DMS 273 (cell line): ENCODE data around the gene PHF23.

ENCODE experiments used
- DNase-seq: peaks from one replicate; lab custom pipeline; 2025; ENCODE audit not compliant: unreplicated experiment; lab: John Stamatoyannopoulos, UW

Gene PHF23

DNA sequence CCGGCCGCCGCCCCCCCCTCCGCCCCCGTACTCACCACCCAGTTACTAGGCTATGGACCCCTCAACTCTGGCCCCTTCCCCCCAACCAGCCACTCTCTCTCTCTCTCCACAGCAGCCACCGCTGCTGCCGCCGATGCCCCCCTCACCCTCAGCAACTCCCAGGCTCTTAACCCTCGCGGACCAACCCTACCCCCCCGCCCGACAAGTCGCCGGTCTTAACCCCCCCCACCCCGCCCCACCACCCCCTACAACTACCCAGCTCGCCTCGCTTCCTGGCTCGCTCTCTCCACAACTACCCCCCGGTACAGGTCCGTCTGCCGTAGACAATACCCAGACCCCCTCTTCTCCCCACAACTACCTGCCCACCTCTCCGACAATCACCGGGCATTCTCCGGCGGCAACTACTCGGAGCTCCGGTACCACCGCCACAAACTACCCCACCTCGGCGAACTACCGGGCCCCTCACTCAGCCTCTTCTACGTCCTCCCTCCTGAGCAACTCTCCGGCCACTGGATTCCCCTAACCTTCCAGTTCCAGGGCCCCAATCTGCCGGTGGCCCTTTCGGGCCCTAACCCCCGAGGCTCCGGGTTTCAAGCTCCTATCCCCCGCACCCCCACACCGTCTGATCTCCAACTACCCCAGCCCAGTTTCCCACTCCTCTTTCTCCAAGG, 702 bp downstream of the PHF23 start:
- DNase-seq, result peak; percentile 61

DNA sequence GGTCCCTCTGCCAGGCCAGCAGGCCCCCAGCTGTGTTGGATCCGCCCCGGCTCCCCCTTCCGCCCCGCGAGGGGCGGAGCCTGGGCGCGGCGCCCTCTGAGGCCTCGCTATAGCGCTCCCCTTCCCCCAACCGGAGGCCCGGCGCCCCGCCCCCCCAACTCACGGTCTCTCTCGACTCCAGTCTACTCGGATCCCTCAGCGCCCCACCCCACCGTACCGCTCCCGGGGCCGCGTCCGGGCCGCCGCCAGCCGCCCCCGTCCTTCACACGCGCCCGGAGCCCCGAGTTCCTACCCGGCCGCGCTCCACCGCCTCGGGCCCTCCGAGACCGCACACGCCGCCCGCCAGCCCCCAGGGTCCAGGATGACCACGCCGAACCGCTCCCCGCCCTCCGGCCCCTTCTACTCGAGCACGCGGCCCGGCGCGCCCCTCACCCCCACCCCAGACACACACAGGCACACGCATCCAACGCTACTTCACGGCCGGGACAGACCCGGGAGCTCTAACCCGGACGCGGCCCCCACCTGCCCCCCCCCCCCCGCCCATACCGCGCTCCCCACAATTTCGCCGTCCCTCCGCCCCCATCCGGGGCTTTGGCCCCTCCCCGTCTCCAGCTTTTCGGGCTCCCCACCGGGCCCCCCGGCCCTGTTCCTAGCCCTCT, 1.4 kb downstream of the PHF23 start:
- DNase-seq, result peak; percentile 85

DNA sequence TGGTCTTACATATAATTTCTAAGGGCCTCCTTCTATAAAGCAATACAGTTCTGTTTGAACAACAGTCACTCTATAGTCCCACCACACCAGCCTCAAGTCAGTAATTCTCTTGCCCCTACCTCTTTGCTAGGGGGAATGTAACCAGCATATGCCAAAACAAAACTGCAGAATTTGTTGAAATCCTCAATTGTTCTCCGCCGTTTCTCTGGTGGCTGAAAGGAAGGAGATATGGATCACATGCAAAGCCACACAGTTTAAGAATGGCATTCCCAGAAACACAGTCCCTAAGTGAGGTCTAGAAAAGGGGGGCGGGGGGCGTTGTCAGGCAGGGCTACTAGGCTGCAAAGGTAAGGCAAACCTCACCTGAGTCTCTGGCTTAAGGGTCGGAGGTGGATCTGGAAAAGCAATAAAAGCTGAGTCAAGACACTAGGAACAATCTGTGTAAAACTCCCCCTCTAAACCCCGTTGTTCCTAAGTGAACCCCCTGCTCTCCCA, 1.9 kb downstream of the PHF23 start:
- no peak for DNase-seq

DNA sequence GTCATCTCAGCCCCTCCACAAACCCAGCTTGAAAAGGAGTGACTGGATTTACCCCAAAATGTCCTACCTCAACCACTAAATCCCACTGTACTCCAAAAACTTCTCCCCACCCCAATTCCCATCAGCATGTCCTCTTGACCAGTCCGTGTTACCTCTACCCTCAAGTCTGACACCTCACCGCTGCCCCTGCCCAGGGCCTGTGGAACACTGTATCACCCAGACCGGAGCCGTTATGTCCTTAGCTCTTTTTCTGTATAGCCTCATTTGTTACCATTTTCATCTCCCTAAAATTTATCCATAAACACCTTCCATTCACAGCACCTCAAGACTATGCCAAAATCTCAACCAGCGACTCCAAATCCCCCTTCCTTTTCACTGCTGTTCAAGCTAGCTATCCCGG, 2.4 kb downstream of the PHF23 start:
- no peak for DNase-seq

DNA sequence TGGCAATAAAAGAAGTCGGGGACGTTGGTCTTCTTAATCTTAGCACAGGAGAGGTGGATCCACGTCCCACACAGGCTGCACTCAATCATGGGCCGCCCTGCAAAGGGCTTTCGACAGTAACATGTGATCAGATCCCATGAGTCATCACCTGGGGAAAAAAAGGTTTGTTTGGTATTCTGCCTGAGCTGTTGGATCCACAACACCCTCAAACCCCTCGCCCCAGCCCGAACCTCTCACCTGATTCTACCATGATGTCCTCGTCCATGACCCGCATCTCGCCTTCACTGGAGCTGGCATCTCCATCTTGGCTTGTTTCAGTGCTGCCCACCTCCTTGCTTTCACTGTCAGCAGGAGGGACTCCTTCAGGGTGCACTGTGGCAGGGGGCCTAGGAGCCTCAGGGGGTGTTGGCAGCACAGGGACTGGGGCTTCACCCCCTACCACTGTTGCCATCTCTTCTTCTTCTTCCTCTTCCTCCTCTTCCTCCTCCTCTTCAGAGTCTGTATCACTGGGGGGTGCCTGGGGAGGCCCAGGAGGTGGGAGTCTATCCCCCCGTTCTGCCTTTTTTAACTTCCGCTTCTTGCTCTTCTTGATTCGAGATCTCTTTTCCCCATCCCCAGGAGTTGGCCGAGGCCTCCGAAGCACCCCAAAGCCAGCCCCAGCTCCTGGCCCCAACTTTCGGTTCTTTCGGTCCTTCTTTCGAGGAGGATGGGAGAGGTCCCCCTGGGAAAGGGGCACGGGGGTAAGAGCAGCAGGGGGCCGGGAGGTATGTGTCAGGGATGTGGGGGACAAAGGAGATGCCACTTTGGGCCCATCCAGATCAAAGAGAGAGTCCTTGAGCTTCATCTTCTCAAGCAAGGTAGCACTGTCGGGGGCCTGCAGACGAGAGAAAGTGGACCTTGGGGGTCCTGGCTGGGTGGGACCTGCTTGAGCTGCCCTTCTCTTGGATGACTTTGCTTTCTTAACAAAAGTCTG, 3.3 kb downstream of the PHF23 start:
- no peak for DNase-seq

DNA sequence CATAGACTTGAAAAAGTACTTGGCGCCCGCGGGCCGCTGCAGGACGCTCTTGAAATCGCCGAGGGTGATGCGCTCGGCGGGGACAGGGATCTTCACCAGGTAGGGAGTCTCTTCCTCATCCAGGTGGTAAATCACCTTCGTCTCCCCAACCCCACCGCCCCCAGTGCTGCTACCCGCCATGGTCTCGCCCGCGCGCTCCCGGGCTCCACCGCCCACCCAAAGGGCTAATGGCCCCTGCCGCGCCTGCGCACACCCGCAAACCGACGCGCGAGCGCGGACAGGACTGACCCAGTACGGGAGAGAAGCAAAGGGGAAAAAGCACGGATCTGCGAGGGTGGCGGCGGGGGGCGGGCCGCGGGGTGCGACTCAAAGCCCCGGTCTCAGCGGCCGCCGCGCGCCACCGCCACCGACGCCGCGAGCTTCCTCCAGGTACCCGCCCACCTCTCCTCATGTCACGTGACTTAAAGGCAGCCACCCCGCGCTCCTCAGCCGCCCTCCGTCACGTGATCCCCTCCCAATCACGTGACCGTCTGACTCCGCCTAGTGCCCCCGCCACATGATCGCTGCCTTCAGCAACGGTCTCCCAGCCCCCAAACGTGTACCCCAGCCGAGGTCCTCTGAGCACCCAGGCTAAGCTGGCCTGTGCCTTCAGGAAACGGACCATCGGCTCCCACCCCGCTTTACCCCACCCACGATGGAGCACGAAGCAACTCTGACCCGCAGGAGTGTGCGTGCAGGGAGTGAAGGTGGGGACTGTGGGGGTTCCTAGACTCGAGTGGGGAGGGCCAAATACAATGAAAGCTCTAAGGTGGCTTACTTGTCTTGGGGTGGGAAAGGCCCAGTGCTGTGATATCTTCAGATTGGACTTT, 4.9 kb downstream of the PHF23 start, which contains the start of gene DVL2:
TSS of gene DVL2 (minus strand) at position 435 of the 869 bp plus-strand sequence. CDS start at position 180, 255 bp downstream.
- DNase-seq, result peak; percentile 95

DNA sequence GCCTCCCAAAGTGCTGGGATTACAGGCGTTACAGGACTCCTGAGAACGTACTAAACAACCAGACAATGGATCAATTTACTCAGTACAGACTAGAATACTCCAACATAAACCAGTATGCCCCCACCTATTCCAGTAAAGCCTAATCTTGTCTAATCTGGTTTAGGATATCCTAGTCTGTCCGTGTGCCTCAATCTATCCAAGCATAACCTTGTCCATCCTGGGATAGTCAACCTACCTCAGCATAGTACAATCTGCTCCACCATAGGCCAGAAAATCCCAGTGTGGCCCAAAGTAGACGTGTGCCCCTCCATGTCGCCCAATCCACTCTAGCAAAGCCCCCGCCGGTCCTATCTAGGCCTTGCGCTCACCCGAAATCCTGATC, 5.6 kb downstream of the PHF23 start:
- DNase-seq, result no peak

DNA sequence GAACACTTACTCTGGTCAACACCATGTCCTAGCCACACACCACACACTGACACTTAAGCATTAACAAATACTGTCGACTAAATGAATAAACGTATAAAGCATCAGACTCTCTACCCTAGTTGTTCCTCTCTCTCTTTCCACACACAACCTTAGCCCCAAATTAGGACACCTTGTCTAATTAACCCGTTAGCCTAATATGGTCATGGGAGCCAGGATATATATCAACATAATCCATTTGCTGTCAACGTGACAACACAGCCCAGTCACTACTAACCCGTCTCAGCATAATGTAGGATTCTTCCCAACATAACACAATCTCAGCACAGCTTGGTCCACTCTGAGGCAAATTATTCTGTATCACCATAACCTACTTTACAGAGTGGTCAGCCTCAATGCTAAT, 7.1 kb downstream of the PHF23 start:
- no peak for DNase-seq

DNA sequence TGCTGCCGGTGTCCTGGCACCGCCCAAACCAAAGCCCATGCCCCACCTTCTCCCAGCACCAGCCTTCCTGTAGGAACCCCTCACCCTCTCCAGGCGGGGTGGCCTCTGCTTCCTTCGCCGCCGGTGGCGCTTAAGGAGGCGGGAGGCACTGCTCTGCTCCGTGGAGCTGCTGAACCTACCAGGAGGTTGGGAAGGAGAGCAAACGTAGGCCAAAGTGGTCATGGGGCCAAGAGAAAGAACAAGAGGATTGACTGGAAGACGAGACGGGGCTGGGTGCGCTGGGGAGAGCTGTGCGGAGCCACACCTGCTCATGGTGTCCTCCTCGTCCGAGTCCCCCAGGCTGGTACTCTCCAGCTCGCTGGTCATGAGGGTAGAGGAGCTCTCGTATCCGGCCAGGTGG, 9.8 kb downstream of the PHF23 start:
- DNase-seq, result no peak

DNA sequence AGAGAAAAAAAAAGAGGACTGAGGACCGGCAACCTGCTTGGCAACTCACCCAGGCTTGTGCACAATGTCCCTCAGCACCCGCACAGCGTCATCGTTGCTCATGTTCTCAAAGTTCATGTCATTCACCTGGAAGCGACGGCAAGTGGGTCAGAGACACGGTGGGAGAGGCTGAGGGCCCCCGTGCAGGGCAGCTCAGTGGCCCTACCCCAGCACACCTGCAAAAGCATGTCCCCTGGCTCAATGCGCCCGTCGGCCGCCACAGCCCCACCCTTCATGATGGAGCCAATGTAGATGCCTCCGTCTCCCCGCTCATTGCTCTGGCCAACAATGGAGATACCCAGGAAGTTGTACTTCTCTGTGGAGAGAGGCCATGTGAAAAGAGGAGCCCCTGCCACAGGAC, 10.3 kb downstream of the PHF23 start:
- DNase-seq, result no peak

DNA sequence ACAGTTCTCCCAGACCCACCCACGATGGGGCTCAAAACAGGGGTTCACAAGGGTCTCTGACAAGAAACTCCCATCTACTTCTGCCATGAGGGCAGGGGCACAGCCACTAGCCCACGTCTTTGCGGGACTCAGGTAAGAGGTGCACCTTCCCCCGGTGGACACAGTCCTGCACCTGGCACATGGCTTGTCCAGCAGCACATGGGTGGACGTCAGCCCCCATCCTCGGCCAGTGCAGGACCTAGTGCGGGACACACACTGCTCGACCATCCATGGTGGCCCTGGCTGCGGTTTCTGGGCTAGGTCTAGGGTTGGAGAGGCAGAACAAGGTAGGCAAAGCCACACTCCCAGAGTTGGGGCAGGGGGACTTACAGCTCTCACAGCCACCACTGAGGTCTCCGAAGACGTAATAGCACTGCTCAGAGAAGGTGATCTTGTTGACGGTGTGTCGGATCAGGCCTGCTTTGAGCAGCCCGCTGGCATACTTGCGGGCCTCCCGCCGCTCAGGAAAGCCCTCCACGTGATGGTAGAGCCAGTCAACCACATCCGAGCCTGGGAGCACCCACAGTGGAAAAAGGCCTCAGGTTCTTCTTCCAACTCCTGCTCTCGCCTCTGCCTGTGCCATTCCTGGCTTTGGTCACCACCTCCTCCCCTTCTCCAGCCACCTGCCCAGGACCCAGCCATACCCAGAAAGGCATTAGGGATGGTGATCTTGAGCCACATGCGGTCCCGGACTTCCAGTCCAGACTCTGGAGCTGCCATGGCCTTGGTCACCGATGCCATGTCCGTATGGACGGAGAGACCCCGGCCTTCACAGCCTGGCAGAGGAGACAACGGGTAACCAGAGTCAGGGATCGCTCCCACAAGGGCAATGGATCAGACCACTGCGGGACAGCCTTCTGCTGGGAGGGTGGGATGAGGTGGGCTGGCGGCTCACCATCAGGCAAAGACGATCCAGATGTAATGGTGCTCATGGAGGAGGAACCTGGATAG, 12.2 kb downstream of the PHF23 start:
- DNase-seq, result no peak

DNA sequence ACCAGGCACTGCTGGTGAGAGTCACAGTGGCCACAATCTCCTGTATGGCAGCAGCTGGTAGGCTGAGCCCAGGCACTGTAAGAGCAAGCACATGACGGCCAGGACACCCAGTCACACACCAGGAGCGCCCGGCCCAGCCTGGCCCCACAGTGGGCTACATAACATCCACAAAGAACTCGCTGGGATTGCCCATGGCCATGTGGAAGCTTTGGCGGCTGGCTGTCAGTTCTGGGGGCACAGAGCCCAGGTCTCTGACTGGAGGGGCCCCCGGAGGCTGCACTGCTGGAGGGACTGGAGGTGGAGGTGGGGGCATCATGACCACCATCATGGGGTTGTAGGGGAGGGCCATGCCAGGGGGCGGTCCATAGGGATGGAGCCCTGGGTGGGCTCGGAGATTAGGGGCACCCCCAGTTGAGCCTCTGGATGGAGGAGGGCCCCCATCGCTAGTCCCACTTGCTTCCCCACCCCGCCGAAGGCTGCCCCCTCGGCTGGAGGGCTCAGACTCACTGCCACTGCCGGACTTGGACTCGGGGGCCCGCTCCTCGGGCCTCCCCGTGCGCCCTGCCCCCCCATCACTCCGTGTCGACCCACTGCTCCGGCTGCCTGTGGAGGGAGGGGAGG, 13.4 kb downstream of the PHF23 start:
- DNase-seq, result no peak

DNA sequence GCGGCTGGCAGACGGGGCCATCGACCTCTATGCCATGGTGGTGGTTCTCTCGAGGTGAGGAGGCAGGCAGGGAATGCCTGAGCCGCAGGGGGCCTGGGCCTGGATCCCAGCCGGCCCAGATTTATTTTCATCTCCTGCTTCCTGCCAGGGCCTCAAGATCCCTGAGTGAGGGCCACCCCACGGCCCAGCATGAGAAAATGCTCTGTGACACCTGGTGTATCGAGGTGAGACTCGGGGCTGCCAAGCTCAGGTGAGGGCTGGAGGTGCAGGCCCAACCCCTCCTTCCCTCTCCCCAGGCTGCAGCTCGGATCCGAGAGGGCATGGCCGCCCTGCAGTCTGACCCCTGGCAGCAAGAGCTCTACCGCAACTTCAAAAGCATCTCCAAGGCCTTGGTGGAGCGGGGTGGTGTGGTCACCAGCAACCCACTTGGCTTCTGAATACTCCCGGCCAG, 14.6 kb downstream of the PHF23 start:
- no peak for DNase-seq

DNA sequence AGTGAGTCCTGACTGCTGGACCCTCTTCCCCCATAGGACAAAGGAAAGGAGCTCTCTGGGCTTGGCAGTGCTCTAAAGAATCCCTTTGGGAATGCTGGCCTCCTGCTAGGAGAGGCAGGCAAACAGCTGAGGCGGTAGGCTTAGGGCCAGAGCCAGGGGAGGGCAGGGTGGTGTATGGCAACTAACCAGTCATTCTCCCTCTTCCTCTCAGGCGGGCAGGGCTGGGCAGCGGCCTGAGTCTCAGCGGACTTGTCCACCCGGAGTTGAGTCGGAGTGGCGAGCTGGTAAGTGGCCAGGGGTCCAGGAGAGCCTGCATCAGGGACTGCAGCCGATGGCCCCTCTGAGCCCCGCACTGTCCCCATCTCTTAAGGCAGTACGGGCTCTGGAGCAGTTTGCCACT, 15.1 kb downstream of the PHF23 start:
- DNase-seq, result no peak

DNA sequence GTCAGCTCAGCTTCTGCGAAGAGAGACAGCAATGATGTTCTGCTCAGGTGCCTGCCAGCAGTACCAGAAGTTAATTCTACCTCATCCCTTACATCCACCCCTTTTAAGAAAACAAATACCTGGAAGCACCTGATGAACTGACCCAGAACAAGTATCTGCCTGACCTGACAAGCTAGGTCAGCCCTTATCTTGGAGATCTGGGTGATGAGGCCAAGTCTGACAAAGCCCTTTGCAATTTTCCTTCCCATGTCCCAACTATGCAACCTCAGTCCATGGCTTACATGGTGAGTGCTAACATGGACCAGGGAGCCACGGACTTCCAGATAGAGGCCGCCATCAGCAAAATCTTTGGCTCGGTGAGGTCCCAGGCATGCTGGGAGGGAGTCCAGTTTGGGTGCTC, 15.9 kb downstream of the PHF23 start:
- no peak for DNase-seq

DNA sequence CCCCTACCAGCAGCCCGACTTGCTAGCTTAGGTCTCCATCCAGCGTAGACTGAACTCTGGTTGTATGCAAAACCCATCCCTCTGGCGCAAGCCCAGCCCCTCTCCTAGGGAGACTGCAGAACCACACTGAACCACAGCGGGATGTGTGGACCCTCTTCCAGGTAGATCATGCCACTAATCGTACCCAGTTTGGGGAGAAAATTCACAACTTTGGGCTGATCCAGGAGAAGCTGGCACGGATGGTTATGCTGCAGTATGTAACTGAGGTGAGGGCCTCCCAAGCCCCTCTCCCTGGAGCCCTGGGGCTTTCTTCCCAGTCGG, 16.3 kb downstream of the PHF23 start:
- DNase-seq, result no peak

DNA sequence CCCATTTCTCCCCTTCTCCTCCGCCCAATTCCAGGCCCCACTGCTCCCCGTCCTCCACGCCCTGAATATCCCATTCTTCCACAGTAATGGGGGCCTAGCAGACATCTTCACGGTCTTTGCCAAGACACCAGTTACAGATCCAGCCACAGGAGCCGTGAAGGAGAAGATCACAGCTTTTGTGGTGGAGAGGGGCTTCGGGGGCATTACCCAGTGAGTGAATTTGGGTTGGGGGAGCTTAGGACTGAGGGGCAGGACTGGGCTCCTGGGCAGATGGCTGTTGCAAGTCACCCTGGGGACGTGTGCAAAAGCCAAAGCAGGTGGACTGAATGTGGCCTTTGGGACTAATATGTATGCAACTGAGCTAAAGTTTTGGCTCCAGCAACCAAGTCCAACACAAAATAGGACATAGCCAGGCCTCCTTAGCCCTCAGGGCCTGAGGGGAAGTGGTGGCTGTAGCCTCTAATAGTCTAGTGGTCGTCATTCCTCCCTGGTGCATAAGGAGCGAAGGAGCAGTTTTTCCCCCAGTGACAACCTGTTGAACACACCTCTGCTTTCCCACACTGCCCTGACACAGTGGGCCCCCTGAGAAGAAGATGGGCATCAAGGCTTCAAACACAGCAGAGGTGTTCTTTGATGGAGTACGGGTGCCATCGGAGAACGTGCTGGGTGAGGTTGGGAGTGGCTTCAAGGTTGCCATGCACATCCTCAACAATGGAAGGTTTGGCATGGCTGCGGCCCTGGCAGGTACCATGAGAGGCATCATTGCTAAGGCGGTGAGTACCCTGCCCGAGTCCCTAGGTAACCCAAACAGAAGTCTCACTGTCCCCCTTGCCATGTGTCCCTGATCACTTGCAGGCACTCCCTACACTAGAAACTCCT, 16.9 kb downstream of the PHF23 start:
- no peak for DNase-seq
